KOPT-K1 (cell line): ENCODE results near the gene DRICH1.
"Not testable (repeated sequence)": the region's sequence is repeated elsewhere in the genome, so short reads cannot be mapped to it uniquely, and the experiment has no call there.

Source experiments
- H3K27ac ChIP-seq: fragments of 200-600 bp; sonication (generic); 2 replicates; pipeline ENCODE4 v1.5.1; 2016; ENCODE audit warnings: antibody characterized with exemption, mild to moderate bottlenecking, low read depth, low read length; ENCODE audit not compliant: poor library complexity, severe bottlenecking
- H3K36me3 ChIP-seq: fragments of 200-600 bp; sonication (generic); 2 replicates; pipeline ENCODE4 v1.5.1; 2017; ENCODE audit warnings: antibody characterized with exemption, mild to moderate bottlenecking, low read length, moderate library complexity; ENCODE audit not compliant: insufficient read depth
- H3K9me3 ChIP-seq: fragments of 200-600 bp; sonication (generic); 2 replicates; pipeline ENCODE4 v1.5.1; 2017; ENCODE audit warnings: antibody characterized with exemption, low read length, mild to moderate bottlenecking; ENCODE audit not compliant: insufficient read depth, poor library complexity, severe bottlenecking

The DRICH1 gene

GRCh38 chr22:23622634-23623033, 9.5 kb downstream of the DRICH1 start:
- Histone ChIP-seq H3K27ac (no peak overlapping the region), H3K36me3 (no peaks in the 10 kb centered on the region), H3K9me3 (no peaks in the 10 kb centered on the region)

GRCh38 chr22:23621916-23622315, 10.2 kb downstream of the DRICH1 start:
- not testable (repeated sequence) for H3K36me3 ChIP-seq, H3K9me3 ChIP-seq, H3K27ac ChIP-seq

- no peaks in the 10 kb centered on the region for H3K36me3 ChIP-seq
- no peaks in the 10 kb centered on the region for H3K9me3 ChIP-seq
- no peak overlapping the region for H3K27ac ChIP-seq
Measured at GRCh38 chr22:23621082-23621780, 10.9 kb downstream of the DRICH1 start.

- Histone ChIP-seq H3K27ac (no peak overlapping the region), H3K36me3 (no peaks in the 10 kb centered on the region), H3K9me3 (no peaks in the 10 kb centered on the region)
Measured at GRCh38 chr22:23613193-23613972, 18.7 kb downstream of the DRICH1 start.

- Histone ChIP-seq H3K9me3 (no peaks in the 10 kb centered on the region), H3K36me3 (no peaks in the 10 kb centered on the region), H3K27ac (peak overlapping the region; percentile 23)
Measured at GRCh38 chr22:23609983-23610781, 21.9 kb downstream of the DRICH1 start.

- Histone ChIP-seq H3K36me3 (no peaks in the 10 kb centered on the region), H3K9me3 (no peaks in the 10 kb centered on the region), H3K27ac (no peak overlapping the region)
Measured at GRCh38 chr22:23608583-23608982, 23.5 kb downstream of the DRICH1 start.

GRCh38 chr22:23606204-23607131, 25.7 kb downstream of the DRICH1 start:
- no peak overlapping the region for H3K27ac ChIP-seq

GRCh38 chr22:23604939-23605712, 27.0 kb downstream of the DRICH1 start:
- H3K9me3 ChIP-seq, result no peaks in the 10 kb centered on the region
- H3K27ac ChIP-seq, result no peak overlapping the region
- H3K36me3 ChIP-seq, result no peaks in the 10 kb centered on the region

More at GRCh38 chr22:23606204-23607131, 25.7 kb downstream of the DRICH1 start:
- Histone ChIP-seq H3K36me3 (no peaks in the 10 kb centered on the region), H3K9me3 (no peaks in the 10 kb centered on the region)

- Histone ChIP-seq H3K36me3 (no peaks in the 10 kb centered on the region), H3K27ac (no peak overlapping the region), H3K9me3 (no peaks in the 10 kb centered on the region)
Measured at GRCh38 chr22:23603266-23603665, 28.9 kb downstream of the DRICH1 start.

- Histone ChIP-seq H3K9me3 (no peaks in the 10 kb centered on the region), H3K27ac (no peak overlapping the region)
Measured at GRCh38 chr22:23598805-23599518, 33.2 kb downstream of the DRICH1 start.

GRCh38 chr22:23597576-23598268, 34.4 kb downstream of the DRICH1 start:
- H3K36me3 ChIP-seq, H3K27ac ChIP-seq, H3K9me3 ChIP-seq: not testable (repeated sequence)

More at GRCh38 chr22:23598805-23599518, 33.2 kb downstream of the DRICH1 start:
- H3K36me3 ChIP-seq, result no peaks in the 10 kb centered on the region

GRCh38 chr22:23595904-23596303, 36.2 kb downstream of the DRICH1 start:
- H3K36me3 ChIP-seq, H3K27ac ChIP-seq, H3K9me3 ChIP-seq: not testable (repeated sequence)

- Histone ChIP-seq H3K9me3 (no peaks in the 10 kb centered on the region), H3K36me3 (no peaks in the 10 kb centered on the region), H3K27ac (peak overlapping the region; percentile 46)
Measured at GRCh38 chr22:23591846-23592245, 40.3 kb downstream of the DRICH1 start.
